ENCODE data around the gene SSPN. TPM values are rescaled to one million over a fixed set of nuclear protein-coding genes. Genes with fewer than 3 reads are reported as not detected.

The SSPN gene
- total RNA-seq, 1 donor from 2014 or later: 44.7 TPM

DNA sequence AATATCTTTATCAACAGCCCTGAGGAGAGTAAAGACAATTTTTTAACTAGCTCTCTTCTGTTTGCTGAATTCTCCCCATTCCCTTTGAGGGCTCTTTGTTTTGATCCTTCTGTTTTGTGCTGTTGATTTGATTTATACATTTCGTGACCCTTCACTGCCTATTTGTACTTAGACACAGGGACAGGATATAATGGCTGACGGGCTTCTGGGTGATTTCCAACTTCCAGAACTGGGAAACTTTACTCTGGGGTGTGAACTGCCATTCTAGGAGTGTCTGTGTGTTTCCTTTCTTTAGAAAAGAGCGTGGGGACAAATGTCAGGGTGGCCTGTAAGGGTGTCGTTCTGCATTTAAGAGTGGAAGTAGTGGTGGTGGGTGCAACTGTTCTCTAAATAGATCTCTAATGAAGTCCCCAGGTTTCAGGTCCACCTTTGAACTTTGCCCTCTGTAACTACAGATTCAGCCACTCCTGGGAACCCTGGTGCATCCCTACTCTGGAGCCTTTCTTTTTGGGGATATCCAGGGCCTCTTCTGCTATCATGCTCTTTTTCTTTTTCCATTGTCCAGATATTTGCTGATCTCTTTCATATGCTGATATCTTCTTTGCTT is 22.3 kb upstream of the SSPN start:
- Histone ChIP-seq H3K36me3 (no peaks in the 10 kb centered on the region), H3K27ac (no peak overlapping the region), H3K9me3 (no peaks in the 10 kb centered on the region), H3K4me1 (no peaks in the 10 kb centered on the region), H3K27me3 (no peaks in the 10 kb centered on the region), H3K4me3 (no peak overlapping the region)
- DNase-seq (ENCODE audit: extremely low spot score in 2 of 2): no peak
- intact Hi-C loops (cut with DNase I): no loop called here
- TF ChIP-seq, protein P1, sequence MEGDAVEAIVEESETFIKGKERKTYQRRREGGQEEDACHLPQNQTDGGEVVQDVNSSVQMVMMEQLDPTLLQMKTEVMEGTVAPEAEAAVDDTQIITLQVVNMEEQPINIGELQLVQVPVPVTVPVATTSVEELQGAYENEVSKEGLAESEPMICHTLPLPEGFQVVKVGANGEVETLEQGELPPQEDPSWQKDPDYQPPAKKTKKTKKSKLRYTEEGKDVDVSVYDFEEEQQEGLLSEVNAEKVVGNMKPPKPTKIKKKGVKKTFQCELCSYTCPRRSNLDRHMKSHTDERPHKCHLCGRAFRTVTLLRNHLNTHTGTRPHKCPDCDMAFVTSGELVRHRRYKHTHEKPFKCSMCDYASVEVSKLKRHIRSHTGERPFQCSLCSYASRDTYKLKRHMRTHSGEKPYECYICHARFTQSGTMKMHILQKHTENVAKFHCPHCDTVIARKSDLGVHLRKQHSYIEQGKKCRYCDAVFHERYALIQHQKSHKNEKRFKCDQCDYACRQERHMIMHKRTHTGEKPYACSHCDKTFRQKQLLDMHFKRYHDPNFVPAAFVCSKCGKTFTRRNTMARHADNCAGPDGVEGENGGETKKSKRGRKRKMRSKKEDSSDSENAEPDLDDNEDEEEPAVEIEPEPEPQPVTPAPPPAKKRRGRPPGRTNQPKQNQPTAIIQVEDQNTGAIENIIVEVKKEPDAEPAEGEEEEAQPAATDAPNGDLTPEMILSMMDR (IDR thresholded peaks at IDR 0.05): no peak
- TF ChIP-seq POLR2AphosphoS5 (IDR thresholded peaks at IDR 0.05; ENCODE audit: insufficient read depth in 1 of 2, low read depth in 1 of 2): no peak

DNA sequence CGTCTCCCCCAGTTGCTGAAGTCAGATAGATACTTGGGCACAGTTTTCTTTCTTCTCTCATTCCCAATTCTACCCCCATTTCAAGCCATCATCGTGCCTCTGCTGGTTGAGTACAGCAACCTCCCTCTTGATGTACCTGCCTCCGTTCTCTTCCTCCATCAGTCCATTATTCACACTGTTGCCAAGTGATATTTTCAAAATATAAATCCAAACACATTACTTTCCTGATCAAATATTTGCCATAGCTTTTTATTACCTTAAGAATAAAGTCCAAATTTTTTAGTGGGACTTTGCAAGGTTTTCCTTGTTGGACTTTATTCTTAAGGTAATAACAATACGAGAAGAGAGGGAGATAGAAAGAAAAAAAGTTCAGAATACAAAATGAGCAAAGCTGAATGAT is 18.6 kb upstream of the SSPN start:
- TF ChIP-seq POLR2A (IDR thresholded peaks at IDR 0.05) (no peak), POLR2AphosphoS5 (IDR thresholded peaks at IDR 0.05; ENCODE audit: insufficient read depth in 1 of 2, low read depth in 1 of 2) (no peak)
- TF ChIP-seq, protein P1 (IDR thresholded peaks at IDR 0.05): no peak
- Histone ChIP-seq H3K27ac (no peak overlapping the region), H3K4me3 (no peak overlapping the region), H3K36me3 (no peaks in the 10 kb centered on the region), H3K4me1 (no peaks in the 10 kb centered on the region), H3K27me3 (no peaks in the 10 kb centered on the region), H3K9me3 (no peaks in the 10 kb centered on the region)
- intact Hi-C loops (cut with DNase I): no loop called here
- DNase-seq (ENCODE audit: extremely low spot score in 2 of 2): no peak

DNA sequence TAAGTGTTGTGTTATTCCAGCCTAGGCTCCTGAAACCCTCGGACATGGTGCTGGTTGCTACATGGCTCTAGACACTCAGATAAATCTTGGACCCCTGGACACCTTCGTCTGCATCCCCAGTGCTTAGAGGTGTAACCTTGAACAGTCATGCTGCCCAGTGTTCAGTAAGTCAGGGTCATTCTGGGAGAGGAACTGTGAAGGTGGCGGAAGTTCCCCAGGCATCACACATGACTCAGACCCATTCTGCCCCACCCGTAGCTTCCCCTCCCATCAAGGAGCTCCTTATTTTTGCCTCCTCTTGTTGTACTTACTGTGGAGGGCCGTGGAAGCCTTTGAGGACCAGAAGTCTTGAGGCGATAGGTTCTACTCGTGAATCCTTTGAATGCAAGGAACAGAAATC is 18.1 kb upstream of the SSPN start:
- intact Hi-C loops (cut with DNase I): no loop called here
- H3K27me3 ChIP-seq: no peaks in the 10 kb centered on the region
- H3K4me1 ChIP-seq: no peaks in the 10 kb centered on the region
- no peak overlapping the region for H3K4me3 ChIP-seq
- no peaks in the 10 kb centered on the region for H3K36me3 ChIP-seq
- H3K9me3 ChIP-seq: no peaks in the 10 kb centered on the region
- TF ChIP-seq POLR2AphosphoS5 (IDR thresholded peaks at IDR 0.05; ENCODE audit: insufficient read depth in 1 of 2, low read depth in 1 of 2): no peak
- no peak overlapping the region for H3K27ac ChIP-seq
- DNase-seq (ENCODE audit: extremely low spot score in 2 of 2): no peak

DNA sequence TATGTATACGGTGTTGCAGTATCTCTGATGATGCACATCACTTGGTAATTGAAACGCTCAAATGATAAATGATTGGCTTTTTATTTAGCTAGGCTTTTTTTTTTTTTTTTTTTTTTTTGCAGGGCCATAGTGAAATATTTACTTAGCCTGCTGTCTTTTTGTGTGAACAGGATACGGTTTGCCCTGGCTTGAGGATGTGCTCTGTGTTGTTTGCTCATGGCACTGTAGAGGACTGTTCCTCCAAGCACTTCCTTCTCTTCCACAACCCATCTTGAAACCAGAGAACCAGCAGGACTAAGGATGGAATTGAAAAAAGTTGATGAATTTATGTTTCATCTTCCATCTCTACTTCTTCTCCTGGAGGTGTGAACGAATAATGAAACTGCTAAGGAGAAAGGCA is 15.5 kb upstream of the SSPN start:
- Histone ChIP-seq H3K27me3 (no peaks in the 10 kb centered on the region), H3K36me3 (no peaks in the 10 kb centered on the region), H3K27ac (no peak overlapping the region), H3K4me1 (no peaks in the 10 kb centered on the region), H3K9me3 (no peaks in the 10 kb centered on the region), H3K4me3 (no peak overlapping the region)
- TF ChIP-seq, protein P1 (IDR thresholded peaks at IDR 0.05): no peak
- TF ChIP-seq POLR2AphosphoS5 (IDR thresholded peaks at IDR 0.05; ENCODE audit: insufficient read depth in 1 of 2, low read depth in 1 of 2) (no peak), POLR2A (IDR thresholded peaks at IDR 0.05) (no peak)
- DNase-seq (ENCODE audit: extremely low spot score in 2 of 2): no peak
- intact Hi-C loops (cut with DNase I): no loop called here

DNA sequence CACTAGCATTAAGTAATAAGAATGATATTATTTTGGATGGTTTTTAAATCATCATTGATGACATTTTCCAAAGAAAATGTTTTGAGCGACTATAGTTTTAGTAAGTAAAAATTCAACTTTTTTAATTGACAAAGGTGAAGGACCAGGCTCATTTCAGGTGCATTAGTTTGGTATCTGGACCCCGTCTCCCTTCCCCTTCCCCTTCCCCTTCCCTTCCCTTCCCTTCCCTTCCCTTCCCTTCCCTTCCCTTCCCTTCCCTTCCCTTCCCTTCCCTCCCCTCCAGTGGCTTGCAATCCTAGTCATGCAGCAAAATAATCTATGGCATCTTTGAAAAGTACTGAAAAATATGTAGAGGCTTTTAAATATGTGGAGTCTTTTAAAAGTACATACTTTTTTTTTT is 13.0 kb upstream of the SSPN start:
- TF ChIP-seq POLR2AphosphoS5 (IDR thresholded peaks at IDR 0.05; ENCODE audit: insufficient read depth in 1 of 2, low read depth in 1 of 2): no peak

DNA sequence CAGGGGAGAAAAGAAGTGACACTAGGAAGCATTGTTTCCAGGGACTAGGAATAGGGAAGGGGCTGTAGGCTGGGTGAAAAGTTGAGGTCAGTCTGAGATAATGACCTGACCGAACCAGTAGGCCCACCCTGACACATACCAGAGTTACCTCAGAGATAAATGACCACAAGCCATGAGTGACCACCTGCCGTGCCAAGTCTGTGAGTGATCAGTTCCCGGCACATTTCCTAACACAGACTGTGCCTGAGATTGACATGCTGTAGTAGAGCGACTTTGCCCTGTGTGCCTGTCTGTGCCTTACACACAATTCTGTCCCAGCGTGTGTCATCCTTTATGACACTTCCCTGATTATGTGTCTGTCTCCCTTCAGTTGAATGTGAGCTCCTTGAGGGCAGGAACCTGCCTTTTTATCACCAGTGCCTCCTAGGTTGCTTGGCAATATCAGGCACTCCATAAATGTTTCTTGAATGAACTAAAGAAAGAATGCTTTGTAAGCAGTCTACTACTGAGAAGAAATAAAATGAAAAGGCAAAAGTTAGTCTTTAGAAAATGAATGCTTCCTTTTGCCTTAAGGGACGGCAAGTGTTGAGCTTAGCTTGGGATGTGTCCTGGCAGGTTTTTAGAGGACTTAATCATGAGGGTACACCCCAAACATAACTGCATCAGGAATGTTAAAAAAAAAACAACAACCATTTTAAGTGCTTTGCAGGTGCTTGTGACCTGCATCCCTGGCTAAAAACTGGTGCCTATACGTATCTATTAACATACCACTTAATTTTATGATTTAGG is 9.6 kb upstream of the SSPN start:
- no peaks in the 10 kb centered on the region for H3K36me3 ChIP-seq
- no peak overlapping the region for H3K27ac ChIP-seq
- H3K4me1 ChIP-seq: no peaks in the 10 kb centered on the region
- H3K4me3 ChIP-seq: no peak overlapping the region
- no peaks in the 10 kb centered on the region for H3K27me3 ChIP-seq
- TF ChIP-seq POLR2A (IDR thresholded peaks at IDR 0.05): no peak
- TF ChIP-seq POLR2AphosphoS5 (IDR thresholded peaks at IDR 0.05; ENCODE audit: insufficient read depth in 1 of 2, low read depth in 1 of 2): no peak
- TF ChIP-seq, protein P1 (IDR thresholded peaks at IDR 0.05): no peak
- DNase-seq (ENCODE audit: extremely low spot score in 2 of 2): no peak
- intact Hi-C loops (cut with DNase I): no loop called here
- H3K9me3 ChIP-seq: no peaks in the 10 kb centered on the region

More for the DNA sequence above, 13.0 kb upstream of the SSPN start:
- Histone ChIP-seq H3K4me3 (no peak overlapping the region), H3K27ac (no peak overlapping the region), H3K9me3 (no peaks in the 10 kb centered on the region), H3K4me1 (no peaks in the 10 kb centered on the region), H3K27me3 (no peaks in the 10 kb centered on the region), H3K36me3 (no peaks in the 10 kb centered on the region)
- no peak for DNase-seq (ENCODE audit: extremely low spot score in 2 of 2)
- intact Hi-C loops (cut with DNase I): no loop called here
